SK-N-SH (cell line): ENCODE data around the gene PAX3. TPM values are rescaled to one million over a fixed set of nuclear protein-coding genes. Genes with fewer than 3 reads are reported as not detected.

ENCODE experiments used
- CTCF ChIA-PET: fragments of 300-600, 350-600 bp; formaldehyde crosslinking; extraction: SDS; loops from one replicate; lab custom pipeline; 2021; lab: Yijun Ruan, JAX
- POLR2A ChIA-PET: fragments of 350-600 bp; sonication (Branson Sonifier 250); formaldehyde crosslinking; extraction: SDS; loops from one replicate; lab custom pipeline; 2020; ENCODE audit warnings: antibody characterized with exemption, inconsistent platforms; lab: Yijun Ruan, JAX
- DNase-seq: peaks from one replicate; pipeline ENCODE4 v3.0.0; 2012
- H2AFZ ChIP-seq: fragments of 200-600 bp; sonication (generic); 2 replicates; pipeline ENCODE4 v1.8.1; 2016; ENCODE audit warnings: antibody characterized with exemption, mild to moderate bottlenecking, low read depth
- H3F3A ChIP-seq: fragments of 200-600 bp; sonication (generic); replicated peaks from 2 replicates; pipeline ENCODE3; 2016; ENCODE audit warnings: antibody characterized with exemption, mild to moderate bottlenecking; ENCODE audit not compliant: insufficient read depth
- H3K27ac ChIP-seq, 2 experiments: fragments of 200-500 bp in 1 of 2; fragments of 200-600 bp in 1 of 2; sonication (Bioruptor generic) in 1 of 2; sonication (generic), shearing (Covaris generic) in 1 of 2; 2 replicates each; pipeline versions ENCODE4 v1.5.1 to v1.6.1; 2014 to 2016; ENCODE audit warnings: low read depth in 2 of 2, inconsistent platforms in 1 of 2, low read length in 1 of 2, mild to moderate bottlenecking in 1 of 2, mixed read lengths in 1 of 2
- H3K27me3 ChIP-seq: fragments of 200-600 bp; sonication (generic), shearing (Covaris generic); 2 replicates; pipeline ENCODE4 v1.6.1; 2016; ENCODE audit warnings: mixed run types; ENCODE audit not compliant: insufficient read depth
- H3K36me3 ChIP-seq, 2 experiments: fragments of 200-500 bp in 1 of 2; fragments of 200-600 bp in 1 of 2; sonication (Bioruptor generic) in 1 of 2; sonication (generic) in 1 of 2; replicated peaks in 1 of 2; 2 replicates each; pipeline versions ENCODE3 to v1.5.1; 2014 to 2016; ENCODE audit warnings: low read length in 1 of 2, mild to moderate bottlenecking in 1 of 2; ENCODE audit not compliant: insufficient read depth in 2 of 2, control insufficient read depth in 1 of 2
- H3K4me1 ChIP-seq, 2 experiments: fragments of 200-500 bp in 1 of 2; fragments of 200-600 bp in 1 of 2; sonication (Bioruptor generic) in 1 of 2; sonication (generic), shearing (Covaris generic) in 1 of 2; 2 replicates each; pipeline versions ENCODE4 v1.5.1 to v1.6.1; 2014 to 2016; ENCODE audit warnings: low read depth in 1 of 2, low read length in 1 of 2, mixed run types in 1 of 2; ENCODE audit not compliant: insufficient read depth in 2 of 2, control insufficient read depth in 1 of 2
- H3K4me2 ChIP-seq: fragments of 200-600 bp; sonication (generic), shearing (Covaris generic); 2 replicates; pipeline ENCODE4 v1.6.1; 2017; ENCODE audit warnings: mixed run types
- H3K4me3 ChIP-seq, 2 experiments: fragments of 200-500 bp in 1 of 2; fragments of 200-600 bp in 1 of 2; sonication (Bioruptor generic) in 1 of 2; sonication (generic), shearing (Covaris generic) in 1 of 2; 2 replicates each; pipeline versions ENCODE4 v1.5.1 to v1.8.1; 2014 to 2016; ENCODE audit warnings: low read depth in 2 of 2, inconsistent platforms in 1 of 2, low read length in 1 of 2, mild to moderate bottlenecking in 1 of 2, mixed read lengths in 1 of 2, moderate library complexity in 1 of 2
- H3K79me2 ChIP-seq: fragments of 200-600 bp; sonication (generic); 2 replicates; pipeline ENCODE4 v1.8.1; 2017; ENCODE audit warnings: mild to moderate bottlenecking; ENCODE audit not compliant: insufficient read depth
- H3K9ac ChIP-seq: fragments of 200-600 bp; sonication (generic); 2 replicates; pipeline ENCODE4 v1.6.1; 2017; ENCODE audit warnings: mixed run types
- H3K9me2 ChIP-seq: fragments of 200-600 bp; sonication (generic); 2 replicates; pipeline ENCODE4 v1.6.1; 2017; ENCODE audit warnings: mixed run types
- H3K9me3 ChIP-seq: fragments of 200-600 bp; sonication (generic); 2 replicates; pipeline ENCODE4 v1.6.1; 2017; ENCODE audit warnings: mixed run types, mild to moderate bottlenecking, moderate library complexity
- H4K20me1 ChIP-seq: fragments of 200-600 bp; sonication (generic); 2 replicates; pipeline ENCODE4 v1.6.1; 2017; ENCODE audit warnings: mild to moderate bottlenecking, mixed run types; ENCODE audit not compliant: insufficient read depth
- CHD2 ChIP-seq: fragments of 150-350 bp; IDR thresholded peaks from 2 replicates; pipeline ENCODE4 v1.6.1; 2018; ENCODE audit warnings: low read length; ENCODE audit not compliant: partially characterized antibody
- ELF1 ChIP-seq: IDR thresholded peaks from 2 replicates; pipeline ENCODE4 v1.4.0; 2012
- EP300 ChIP-seq, 2 experiments: IDR thresholded peaks; 2 replicates each; pipeline versions ENCODE4 v1.4.0 to v1.6.1; 2012; ENCODE audit warnings: borderline replicate concordance in 1 of 2, low read depth in 1 of 2, low read length in 1 of 2
- EZH2phosphoT487 ChIP-seq: fragments of 200-600 bp; sonication (generic); IDR thresholded peaks from 2 replicates; pipeline ENCODE4 v1.6.1; 2017; ENCODE audit warnings: low read depth, mixed run types, mild to moderate bottlenecking, antibody characterized with exemption, moderate library complexity, borderline replicate concordance
- FOSL2 ChIP-seq: IDR thresholded peaks from 2 replicates; pipeline ENCODE4 v1.4.0; 2012; ENCODE audit warnings: low read depth, mild to moderate bottlenecking, moderate library complexity, borderline replicate concordance
- FOXJ3 ChIP-seq: sonication (generic); formaldehyde crosslinking; IDR thresholded peaks from 2 replicates; pipeline ENCODE4 v1.5.1; 2020; ENCODE audit warnings: mild to moderate bottlenecking, missing genetic modification reagents
- FOXM1 ChIP-seq: IDR thresholded peaks from 2 replicates; pipeline ENCODE4 v1.4.0; 2012; ENCODE audit warnings: low read depth, mild to moderate bottlenecking
- JUND ChIP-seq: IDR thresholded peaks from 2 replicates; pipeline ENCODE4 v1.4.0; 2012
- MEF2A ChIP-seq: IDR thresholded peaks from 2 replicates; pipeline ENCODE4 v1.4.0; 2012; ENCODE audit warnings: low read depth, borderline replicate concordance
- MXI1 ChIP-seq: IDR thresholded peaks from 2 replicates; pipeline ENCODE4 v1.6.1; 2012; ENCODE audit warnings: mild to moderate bottlenecking, low read depth, low read length, improper control_type of control experiment
- NFIC ChIP-seq: IDR thresholded peaks from 2 replicates; pipeline ENCODE4 v1.4.0; 2012; ENCODE audit warnings: borderline replicate concordance
- NRF1 ChIP-seq: IDR thresholded peaks from 2 replicates; pipeline ENCODE4 v1.6.1; 2012; ENCODE audit warnings: low read depth, mild to moderate bottlenecking, low read length
- RAD21 ChIP-seq: IDR thresholded peaks from 2 replicates; pipeline ENCODE4 v1.6.1; 2012; ENCODE audit warnings: mild to moderate bottlenecking, low read length
- RFX5 ChIP-seq: IDR thresholded peaks from 2 replicates; pipeline ENCODE4 v1.6.1; 2012; ENCODE audit warnings: mild to moderate bottlenecking, improper control_type of control experiment, low read length
- RXRA ChIP-seq: IDR thresholded peaks from 2 replicates; pipeline ENCODE4 v1.4.0; 2012; ENCODE audit warnings: low read depth, mild to moderate bottlenecking, borderline replicate concordance
- SIN3A ChIP-seq: IDR thresholded peaks from 2 replicates; pipeline ENCODE4 v1.6.1; 2012; ENCODE audit warnings: low read depth, mild to moderate bottlenecking, low read length, moderate library complexity, borderline replicate concordance
- SMC3 ChIP-seq: IDR thresholded peaks from 2 replicates; pipeline ENCODE4 v1.6.1; 2012; ENCODE audit warnings: low read depth, low read length, improper control_type of control experiment
- TAF1 ChIP-seq: IDR thresholded peaks from 2 replicates; pipeline ENCODE4 v1.6.1; 2012; ENCODE audit warnings: low read depth, mild to moderate bottlenecking, low read length, moderate library complexity, borderline replicate concordance
- TEAD4 ChIP-seq: IDR thresholded peaks from 2 replicates; pipeline ENCODE4 v1.4.0; 2012; ENCODE audit warnings: mild to moderate bottlenecking, borderline replicate concordance; ENCODE audit not compliant: insufficient read depth
- YY1 ChIP-seq: IDR thresholded peaks from 2 replicates; pipeline ENCODE4 v1.4.0; 2012; ENCODE audit warnings: low read depth, mild to moderate bottlenecking
- WGBS: methylation state at CpG from one replicate; pipeline ENCODE4 v1.1.6; 2017; ENCODE audit warnings: low lambda C conversion rate; 5-methylcytosine and 5-hydroxymethylcytosine counted together
- polyA plus RNA-seq, 3 experiments: library from polyadenylated mRNA; depleted of rRNA; stranded (reverse); fragments of >200 nt; gene quantifications; 2 replicates each; pipeline ENCODE4 v1.2.3, GENCODE V29; 2012
- TF ChIP-seq, protein P1 (sequence below): IDR thresholded peaks from 2 replicates; pipeline ENCODE4; 2012
- TF ChIP-seq, protein P2 (sequence below): IDR thresholded peaks from 2 replicates; pipeline ENCODE4 v1.4.0; 2012; ENCODE audit warnings: low read depth, borderline replicate concordance
- TF ChIP-seq, protein P3 (sequence below): IDR thresholded peaks from 2 replicates; pipeline ENCODE4 v1.4.0; 2012; ENCODE audit warnings: low read depth
- TF ChIP-seq, protein P4 (sequence below): fragments of 150-350 bp; IDR thresholded peaks from 2 replicates; pipeline ENCODE4 v1.6.1; 2017; ENCODE audit warnings: antibody characterized with exemption, low read length, low read depth, borderline replicate concordance

Gene PAX3
- polyA plus RNA-seq, 1 of the 3 experiments (the other 2 are of a cell fraction), result not detected

DNA sequence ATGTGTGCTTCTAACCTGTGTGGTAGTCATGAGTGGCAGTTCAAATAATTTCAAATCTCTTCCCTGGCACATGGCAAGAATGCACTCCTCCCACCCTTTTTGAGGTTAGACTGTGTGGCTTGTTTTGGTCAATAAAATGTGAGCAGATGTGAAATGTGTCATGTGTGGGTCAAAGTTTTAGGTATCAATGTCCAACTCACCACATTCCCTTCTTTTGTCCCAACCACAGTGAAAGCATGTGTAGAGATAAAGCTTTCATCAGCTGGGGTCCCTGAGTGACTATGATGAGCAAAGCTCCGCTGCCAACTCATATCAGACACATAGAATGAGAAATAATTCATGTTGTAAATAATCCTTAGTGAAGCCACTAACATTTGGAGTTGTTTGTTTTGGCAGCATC lies 118.2 kb downstream of the PAX3 start:
- H3K9me3 ChIP-seq, result no peaks in the 10 kb centered on the region
- no peak overlapping the region for H3K27ac ChIP-seq
- WGBS, result 0% methylated on average over 1 of the region's 1 CpG
- no peaks in the 10 kb centered on the region for H3K9me2 ChIP-seq
- no peaks in the 10 kb centered on the region for H3K27me3 ChIP-seq
- TF ChIP-seq MEF2A (no peak), SMC3 (no peak), MXI1 (no peak), FOSL2 (no peak), TAF1 (no peak), ELF1 (no peak), JUND (no peak), FOXM1 (no peak), TEAD4 (no peak), SIN3A (no peak), CHD2 (no peak)
- TF ChIP-seq, protein P1, sequence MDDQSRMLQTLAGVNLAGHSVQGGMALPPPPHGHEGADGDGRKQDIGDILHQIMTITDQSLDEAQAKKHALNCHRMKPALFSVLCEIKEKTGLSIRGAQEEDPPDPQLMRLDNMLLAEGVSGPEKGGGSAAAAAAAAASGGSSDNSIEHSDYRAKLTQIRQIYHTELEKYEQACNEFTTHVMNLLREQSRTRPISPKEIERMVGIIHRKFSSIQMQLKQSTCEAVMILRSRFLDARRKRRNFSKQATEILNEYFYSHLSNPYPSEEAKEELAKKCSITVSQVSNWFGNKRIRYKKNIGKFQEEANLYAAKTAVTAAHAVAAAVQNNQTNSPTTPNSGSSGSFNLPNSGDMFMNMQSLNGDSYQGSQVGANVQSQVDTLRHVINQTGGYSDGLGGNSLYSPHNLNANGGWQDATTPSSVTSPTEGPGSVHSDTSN, result no peak
- TF ChIP-seq, all 33 proteins: peak for 0
- H2AFZ ChIP-seq, result no peak overlapping the region
- H3K4me1 ChIP-seq, result no peaks in the 10 kb centered on the region
- DNase-seq, result no peak
- no peak overlapping the region for H3K4me3 ChIP-seq
- H3K9ac ChIP-seq, result no peak overlapping the region
- H3F3A ChIP-seq, result no peaks in the 10 kb centered on the region
- H4K20me1 ChIP-seq, result no peaks in the 10 kb centered on the region
- no peaks in the 10 kb centered on the region for H3K36me3 ChIP-seq
- no peak overlapping the region for H3K4me2 ChIP-seq
- H3K79me2 ChIP-seq, result no peaks in the 10 kb centered on the region
- ChIA-PET CTCF (no interaction called here), POLR2A (no interaction called here)

DNA sequence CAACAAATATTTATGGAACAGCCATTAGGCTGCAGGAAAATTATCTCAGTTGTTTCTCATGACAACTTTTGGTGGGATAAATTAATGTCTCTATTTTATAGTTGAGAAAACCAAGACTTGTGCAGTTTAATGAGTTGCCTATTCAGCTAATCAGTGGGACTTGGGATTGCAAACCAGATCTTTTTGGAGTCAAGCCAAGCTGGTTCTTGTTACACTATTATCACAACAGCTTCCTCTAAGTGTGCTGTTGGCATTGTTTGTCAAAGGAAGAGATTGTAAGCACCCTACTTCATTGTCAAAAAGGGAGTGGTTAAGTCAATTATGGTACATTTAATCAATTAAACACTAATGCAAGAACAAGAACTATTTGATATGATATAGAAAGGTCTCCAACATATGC lies 119.2 kb downstream of the PAX3 start:
- Histone ChIP-seq H3K9me3 (no peaks in the 10 kb centered on the region), H3K9ac (no peak overlapping the region), H3K4me2 (no peak overlapping the region), H3K4me3 (no peak overlapping the region), H3K27me3 (no peaks in the 10 kb centered on the region), H4K20me1 (no peaks in the 10 kb centered on the region), H3K9me2 (no peaks in the 10 kb centered on the region), H3K79me2 (no peaks in the 10 kb centered on the region), H2AFZ (no peak overlapping the region), H3K4me1 (no peaks in the 10 kb centered on the region), H3F3A (no peaks in the 10 kb centered on the region), H3K36me3 (no peaks in the 10 kb centered on the region), H3K27ac (no peak overlapping the region)
- TF ChIP-seq EP300 (IDR thresholded peaks at IDR 0.05; ENCODE audit: borderline replicate concordance in 1 of 2, low read depth in 1 of 2, low read length in 1 of 2) (no peak), RXRA (no peak), FOSL2 (no peak), NFIC (no peak), EZH2phosphoT487 (no peak), FOXJ3 (no peak), SMC3 (no peak), FOXM1 (no peak), MEF2A (no peak), SIN3A (no peak), YY1 (no peak), RAD21 (no peak), NRF1 (no peak), RFX5 (no peak)
- TF ChIP-seq, protein P2, sequence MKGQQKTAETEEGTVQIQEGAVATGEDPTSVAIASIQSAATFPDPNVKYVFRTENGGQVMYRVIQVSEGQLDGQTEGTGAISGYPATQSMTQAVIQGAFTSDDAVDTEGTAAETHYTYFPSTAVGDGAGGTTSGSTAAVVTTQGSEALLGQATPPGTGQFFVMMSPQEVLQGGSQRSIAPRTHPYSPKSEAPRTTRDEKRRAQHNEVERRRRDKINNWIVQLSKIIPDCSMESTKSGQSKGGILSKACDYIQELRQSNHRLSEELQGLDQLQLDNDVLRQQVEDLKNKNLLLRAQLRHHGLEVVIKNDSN, result no peak
- TF ChIP-seq, protein P3, sequence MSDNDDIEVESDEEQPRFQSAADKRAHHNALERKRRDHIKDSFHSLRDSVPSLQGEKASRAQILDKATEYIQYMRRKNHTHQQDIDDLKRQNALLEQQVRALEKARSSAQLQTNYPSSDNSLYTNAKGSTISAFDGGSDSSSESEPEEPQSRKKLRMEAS, result no peak
- TF ChIP-seq, protein P1, result no peak
- TF ChIP-seq, protein P4, sequence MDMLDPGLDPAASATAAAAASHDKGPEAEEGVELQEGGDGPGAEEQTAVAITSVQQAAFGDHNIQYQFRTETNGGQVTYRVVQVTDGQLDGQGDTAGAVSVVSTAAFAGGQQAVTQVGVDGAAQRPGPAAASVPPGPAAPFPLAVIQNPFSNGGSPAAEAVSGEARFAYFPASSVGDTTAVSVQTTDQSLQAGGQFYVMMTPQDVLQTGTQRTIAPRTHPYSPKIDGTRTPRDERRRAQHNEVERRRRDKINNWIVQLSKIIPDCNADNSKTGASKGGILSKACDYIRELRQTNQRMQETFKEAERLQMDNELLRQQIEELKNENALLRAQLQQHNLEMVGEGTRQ, result no peak
- ChIA-PET CTCF (no interaction called here), POLR2A (no interaction called here)
- no peak for DNase-seq
